ENCODE results near the gene ZNF48. TPM values are rescaled to one million over a fixed set of nuclear protein-coding genes. Genes with fewer than 3 reads are reported as not detected.

Gene ZNF48
- total RNA-seq, result 10 to 100 TPM; 14.2 to 14.5 TPM

- CTCF ChIA-PET, result interaction anchor here (1.0 to 2.6 kb wide), 10 partner anchors 12 to 34 kb away, joined by 3 to 17 read pairs (median 6); partner anchors contain the start of genes DCTPP1, SEPTIN1 and ZNF771
- peak within 1 kb of the TSS; percentile 84 for H3K4me3 Mint-ChIP-seq
- POLR2A ChIA-PET, result interaction anchor here (1.0 to 5.6 kb wide), 13 partner anchors 9 to 139 kb away, joined by 3 to 64 read pairs (median 5); partner anchors contain the start of genes SEPTIN1 and ZNF771
- H3K4me1 Mint-ChIP-seq, result peaks cover 37% of the 10 kb centered on the region
- peak within 1 kb of the TSS; percentile 63 for H3K27ac Mint-ChIP-seq
- DNase-seq, result peak; percentile 59
- H3K9me3 Mint-ChIP-seq, result no peaks in the 10 kb centered on the region
- H3K27me3 Mint-ChIP-seq, result no peaks in the 10 kb centered on the region
- H3K36me3 Mint-ChIP-seq (ENCODE audit: low read depth), result peaks cover 20% of the 10 kb centered on the region
These were observed at the start of gene ZNF48 for GRCh38 chr16:30395155-30395991. Gene ZNF48 (plus strand): TSS chr16:30395420. CDS start chr16:30395795, 375 bp downstream.

DNA sequence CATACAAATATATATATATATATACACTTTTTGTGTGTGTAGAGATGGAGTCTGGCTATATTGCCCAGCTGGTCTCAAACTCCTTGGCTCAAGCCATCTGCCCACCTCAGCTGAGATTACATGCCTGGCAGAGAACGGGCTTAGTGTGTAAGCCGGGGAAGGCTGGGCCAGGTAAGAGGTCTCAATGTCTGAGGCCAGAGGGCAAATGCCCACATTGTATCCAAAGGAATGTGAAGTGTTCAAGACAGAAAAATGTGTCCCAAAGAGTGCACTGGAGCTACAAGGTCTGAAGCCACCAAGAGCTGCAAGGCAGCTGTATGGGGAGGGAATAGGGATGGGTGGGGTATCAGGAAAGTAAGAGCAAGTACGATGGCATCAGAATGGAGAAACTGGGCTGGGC, 48.9 kb upstream of the ZNF48 start:
- Mint-ChIP-seq H3K4me3 (no peak overlapping the region), H3K4me1 (peaks cover 18% of the 10 kb centered on the region), H3K27ac (no peak overlapping the region), H3K27me3 (no peaks in the 10 kb centered on the region), H3K36me3 (ENCODE audit: low read depth) (peaks cover 22% of the 10 kb centered on the region), H3K9me3 (no peaks in the 10 kb centered on the region)
- CTCF ChIA-PET, result interaction anchor here (0.6 kb wide), 1 partner anchor 103 kb away, joined by 3 read pairs; no protein-coding TSS in a partner anchor
- no peak for DNase-seq
- POLR2A ChIA-PET, result interaction anchor here (1.7 kb wide), 2 partner anchors 10 to 11 kb away, joined by 5 to 7 read pairs; no protein-coding TSS in a partner anchor

GRCh38 chr16:30348113-30348512, 47.1 kb upstream of the ZNF48 start:
- DNase-seq, result no peak
- no peaks in the 10 kb centered on the region for H3K27me3 Mint-ChIP-seq
- CTCF ChIA-PET, result no interaction called here
- H3K36me3 Mint-ChIP-seq (ENCODE audit: low read depth), result peaks cover 39% of the 10 kb centered on the region
- POLR2A ChIA-PET, result interaction anchor here (1.0 to 1.7 kb wide), 2 partner anchors 8 to 12 kb away, joined by 3 to 5 read pairs; no protein-coding TSS in a partner anchor
- no peaks in the 10 kb centered on the region for H3K9me3 Mint-ChIP-seq
- H3K4me3 Mint-ChIP-seq, result no peak overlapping the region
- peaks cover 34% of the 10 kb centered on the region for H3K4me1 Mint-ChIP-seq
- H3K27ac Mint-ChIP-seq, result no peak overlapping the region

DNA sequence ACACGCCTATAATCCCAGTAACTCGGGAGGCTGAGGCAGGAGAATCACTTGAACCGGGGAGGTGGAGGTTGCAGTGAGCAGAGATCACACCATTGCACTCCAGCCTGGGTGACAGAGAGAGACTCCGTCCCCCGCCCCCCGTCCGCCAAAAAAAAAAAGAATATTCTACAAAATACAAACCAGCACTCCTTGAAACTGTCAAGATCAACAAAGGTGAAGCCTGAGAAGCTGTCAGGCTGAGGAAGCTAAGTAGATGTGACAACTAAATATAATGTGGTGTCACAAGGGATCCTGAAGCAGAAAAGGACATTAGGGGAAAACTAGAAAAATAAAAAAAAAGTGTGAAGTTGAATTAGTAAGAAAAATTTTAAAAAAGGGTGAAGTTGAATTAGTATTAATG, 46.3 kb upstream of the ZNF48 start:
- CTCF ChIA-PET, result interaction anchor here (0.6 kb wide), 1 partner anchor 256 kb away, joined by 4 read pairs; no protein-coding TSS in a partner anchor
- DNase-seq, result no peak
- peaks cover 40% of the 10 kb centered on the region for H3K4me1 Mint-ChIP-seq
- peaks cover 46% of the 10 kb centered on the region for H3K36me3 Mint-ChIP-seq (ENCODE audit: low read depth)
- POLR2A ChIA-PET, result interaction anchor here (2.7 kb wide), 1 partner anchor 14 kb away, joined by 9 read pairs; no protein-coding TSS in a partner anchor
- no peak overlapping the region for H3K27ac Mint-ChIP-seq
- no peaks in the 10 kb centered on the region for H3K27me3 Mint-ChIP-seq
- no peaks in the 10 kb centered on the region for H3K9me3 Mint-ChIP-seq
- H3K4me3 Mint-ChIP-seq, result no peak overlapping the region

GRCh38 chr16:30349675-30350074, 45.5 kb upstream of the ZNF48 start:
- ChIA-PET POLR2A (interaction anchor here (2.7 kb wide), 1 partner anchor 15 kb away, joined by 9 read pairs; no protein-coding TSS in a partner anchor), CTCF (no interaction called here)
- Mint-ChIP-seq H3K27ac (peak overlapping the region; percentile 66), H3K4me1 (peaks cover 48% of the 10 kb centered on the region), H3K9me3 (no peaks in the 10 kb centered on the region), H3K36me3 (ENCODE audit: low read depth) (peaks cover 53% of the 10 kb centered on the region), H3K4me3 (no peak overlapping the region), H3K27me3 (no peaks in the 10 kb centered on the region)
- DNase-seq, result no peak

- DNase-seq, result peak; percentile 46
- Mint-ChIP-seq H3K27ac (peak overlapping the region; percentile 83), H3K9me3 (no peaks in the 10 kb centered on the region), H3K36me3 (ENCODE audit: low read depth) (peaks cover 57% of the 10 kb centered on the region), H3K27me3 (no peaks in the 10 kb centered on the region), H3K4me3 (no peak overlapping the region), H3K4me1 (peaks cover 52% of the 10 kb centered on the region)
- ChIA-PET POLR2A (interaction anchor here (2.7 kb wide), 1 partner anchor 15 kb away, joined by 9 read pairs; no protein-coding TSS in a partner anchor), CTCF (no interaction called here)
These were observed 44.9 kb upstream of the ZNF48 start for GRCh38 chr16:30350134-30350871.

DNA sequence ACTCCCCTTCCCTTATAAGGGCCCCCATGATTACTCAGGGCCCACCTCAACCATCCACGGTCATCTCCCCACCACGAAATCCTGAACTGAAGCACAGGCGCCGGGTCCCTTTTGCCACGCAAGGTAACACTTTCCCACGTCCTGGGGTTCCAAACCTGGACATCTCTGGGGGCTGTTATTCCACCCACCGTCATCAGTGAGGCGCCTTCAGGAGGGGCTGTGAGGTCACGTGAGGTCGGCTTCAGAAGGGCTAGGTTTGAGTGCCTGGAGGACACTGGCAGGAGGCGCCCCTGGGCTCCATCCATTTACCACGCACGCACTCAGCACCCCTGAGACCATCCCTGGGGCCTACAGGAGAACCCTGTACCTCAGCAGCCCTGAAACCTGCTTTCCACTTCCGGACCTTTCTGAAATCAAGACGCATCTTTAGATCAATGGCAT, 44.2 kb upstream of the ZNF48 start:
- CTCF ChIA-PET, result interaction anchor here (1.1 kb wide), 1 partner anchor 20 kb away, joined by 3 read pairs; no protein-coding TSS in a partner anchor
- DNase-seq, result no peak
- Mint-ChIP-seq H3K27me3 (no peaks in the 10 kb centered on the region), H3K4me3 (no peak overlapping the region), H3K9me3 (no peaks in the 10 kb centered on the region), H3K27ac (peak overlapping the region; percentile 83), H3K4me1 (peaks cover 59% of the 10 kb centered on the region), H3K36me3 (ENCODE audit: low read depth) (peaks cover 57% of the 10 kb centered on the region)
- POLR2A ChIA-PET, result interaction anchor here (0.6 to 2.7 kb wide), 2 partner anchors 16 to 32 kb away, joined by 3 to 9 read pairs; no protein-coding TSS in a partner anchor

GRCh38 chr16:30351586-30352419, 43.4 kb upstream of the ZNF48 start:
- Mint-ChIP-seq H3K36me3 (ENCODE audit: low read depth) (peaks cover 59% of the 10 kb centered on the region), H3K9me3 (no peaks in the 10 kb centered on the region), H3K27ac (peak overlapping the region; percentile 25), H3K4me1 (peaks cover 66% of the 10 kb centered on the region), H3K27me3 (no peaks in the 10 kb centered on the region), H3K4me3 (peak overlapping the region; percentile 17)
- DNase-seq, result no peak
- ChIA-PET POLR2A (interaction anchor here (0.6 to 2.7 kb wide), 2 partner anchors 17 to 31 kb away, joined by 3 to 9 read pairs; no protein-coding TSS in a partner anchor), CTCF (interaction anchor here (1.1 kb wide), 1 partner anchor 19 kb away, joined by 3 read pairs; no protein-coding TSS in a partner anchor)

DNA sequence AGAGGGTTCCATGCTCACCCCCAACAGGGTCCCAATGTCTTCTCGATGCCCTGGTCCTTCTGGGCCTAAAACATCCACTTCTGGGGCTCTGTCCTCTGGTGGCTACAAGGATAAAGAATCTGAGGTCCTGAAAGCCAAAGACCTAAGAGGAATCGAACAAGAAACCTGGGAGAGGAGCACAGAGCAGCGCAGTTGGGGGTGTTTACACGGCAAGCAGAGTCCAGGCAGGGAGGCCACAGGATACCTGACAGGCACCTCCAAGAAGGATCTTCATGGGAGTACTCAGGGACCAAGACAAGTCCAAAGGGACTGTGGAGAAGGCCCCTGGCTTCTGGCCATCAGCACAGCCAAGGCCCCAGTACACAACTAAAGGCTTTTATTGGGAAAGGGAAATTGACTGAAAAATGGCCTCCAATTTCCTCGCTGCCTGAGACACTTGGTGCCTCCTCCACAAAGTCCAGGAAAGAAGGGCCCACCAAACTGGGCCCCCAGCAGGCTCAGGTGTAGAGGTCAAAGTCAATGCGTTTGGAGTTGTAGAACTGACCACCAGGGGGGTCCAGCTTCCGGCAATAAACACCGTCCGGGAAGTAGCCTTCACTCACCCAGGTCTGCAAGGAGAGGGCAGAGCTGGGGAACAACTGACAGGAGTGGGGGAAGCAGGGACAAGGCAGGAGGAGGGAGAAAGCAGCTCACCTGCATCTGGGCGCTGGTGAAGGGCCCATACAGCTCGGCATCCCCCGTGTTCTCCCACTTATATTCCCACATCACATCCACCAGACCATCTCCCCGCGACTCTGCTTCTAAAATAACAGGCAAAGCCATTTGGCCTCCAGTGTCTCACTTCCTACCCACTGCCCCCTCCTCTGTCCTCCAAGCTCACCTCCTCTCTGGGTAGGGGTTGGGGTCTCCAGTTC, 42.5 kb upstream of the ZNF48 start:
- no peak for DNase-seq
- Mint-ChIP-seq H3K9me3 (no peaks in the 10 kb centered on the region), H3K4me3 (peak overlapping the region; percentile 35), H3K27me3 (no peaks in the 10 kb centered on the region), H3K36me3 (ENCODE audit: low read depth) (peaks cover 67% of the 10 kb centered on the region), H3K4me1 (peaks cover 73% of the 10 kb centered on the region), H3K27ac (no peak overlapping the region)
- CTCF ChIA-PET, result no interaction called here
- POLR2A ChIA-PET, result interaction anchor here (4.3 to 8.3 kb wide), 3 partner anchors 17 to 30 kb away, joined by 20 to 83 read pairs (median 37); partner anchors contain the start of genes SEPTIN1 and TBC1D10B

- Mint-ChIP-seq H3K27ac (peak overlapping the region; percentile 93), H3K9me3 (no peaks in the 10 kb centered on the region), H3K4me3 (peak overlapping the region; percentile 90), H3K36me3 (ENCODE audit: low read depth) (peaks cover 71% of the 10 kb centered on the region), H3K27me3 (no peaks in the 10 kb centered on the region), H3K4me1 (peaks cover 75% of the 10 kb centered on the region)
- CTCF ChIA-PET, result interaction anchor here (1.1 kb wide), 2 partner anchors 15 to 263 kb away, joined by 3 read pairs; no protein-coding TSS in a partner anchor
- POLR2A ChIA-PET, result interaction anchor here (0.7 to 8.3 kb wide), 8 partner anchors 11 to 205 kb away, joined by 3 to 83 read pairs (median 12); partner anchors contain the start of genes SEPTIN1, TBC1D10B, ZNF48 and ZNF764
- DNase-seq, result no peak
These were observed 41.6 kb upstream of the ZNF48 start for GRCh38 chr16:30353438-30354129.
